Measurements from ENCODE around the gene XBP1. TPM values are rescaled to one million over a fixed set of nuclear protein-coding genes. Genes with fewer than 3 reads are reported as not detected.

The XBP1 gene
- total RNA-seq, 1 donor from 2014 or later = 77.4 TPM

GRCh38 chr22:28822930-28823551 is 22.7 kb upstream of the XBP1 start:
- TF ChIP-seq, protein P1, sequence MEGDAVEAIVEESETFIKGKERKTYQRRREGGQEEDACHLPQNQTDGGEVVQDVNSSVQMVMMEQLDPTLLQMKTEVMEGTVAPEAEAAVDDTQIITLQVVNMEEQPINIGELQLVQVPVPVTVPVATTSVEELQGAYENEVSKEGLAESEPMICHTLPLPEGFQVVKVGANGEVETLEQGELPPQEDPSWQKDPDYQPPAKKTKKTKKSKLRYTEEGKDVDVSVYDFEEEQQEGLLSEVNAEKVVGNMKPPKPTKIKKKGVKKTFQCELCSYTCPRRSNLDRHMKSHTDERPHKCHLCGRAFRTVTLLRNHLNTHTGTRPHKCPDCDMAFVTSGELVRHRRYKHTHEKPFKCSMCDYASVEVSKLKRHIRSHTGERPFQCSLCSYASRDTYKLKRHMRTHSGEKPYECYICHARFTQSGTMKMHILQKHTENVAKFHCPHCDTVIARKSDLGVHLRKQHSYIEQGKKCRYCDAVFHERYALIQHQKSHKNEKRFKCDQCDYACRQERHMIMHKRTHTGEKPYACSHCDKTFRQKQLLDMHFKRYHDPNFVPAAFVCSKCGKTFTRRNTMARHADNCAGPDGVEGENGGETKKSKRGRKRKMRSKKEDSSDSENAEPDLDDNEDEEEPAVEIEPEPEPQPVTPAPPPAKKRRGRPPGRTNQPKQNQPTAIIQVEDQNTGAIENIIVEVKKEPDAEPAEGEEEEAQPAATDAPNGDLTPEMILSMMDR (IDR thresholded peaks at IDR 0.05; ENCODE audit: partially characterized antibody, unreplicated experiment) = no peak
- Mint-ChIP-seq H3K36me3 (ENCODE audit: unreplicated experiment) (no peaks in the 10 kb centered on the region), H3K9me3 (ENCODE audit: unreplicated experiment) (peaks cover 2% of the 10 kb centered on the region), H3K4me3 (ENCODE audit: unreplicated experiment) (no peak overlapping the region), H3K27me3 (ENCODE audit: unreplicated experiment) (peaks cover 2% of the 10 kb centered on the region), H3K27ac (ENCODE audit: unreplicated experiment) (no peak overlapping the region), H3K4me1 (ENCODE audit: low read depth, unreplicated experiment) (peaks cover 3% of the 10 kb centered on the region)
- DNase-seq = no peak

DNA sequence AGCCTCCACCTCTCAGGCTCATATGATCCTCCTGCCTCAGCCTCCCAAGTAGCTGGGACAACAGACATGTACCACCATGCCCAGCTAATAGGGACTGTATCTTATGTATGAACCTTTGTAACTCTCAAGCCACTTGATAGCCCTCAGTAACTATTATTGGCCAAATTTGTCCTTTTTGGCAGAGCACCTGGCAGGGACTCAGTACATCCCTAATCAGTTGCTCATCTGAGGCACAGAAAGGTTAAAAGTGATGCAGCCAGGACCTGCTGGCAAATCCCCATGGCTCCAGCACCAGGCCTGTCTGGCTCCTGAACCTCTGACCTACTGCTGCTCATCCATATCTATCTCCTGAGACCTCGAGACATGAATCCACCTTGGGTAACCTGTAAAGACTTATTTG is 21.1 kb upstream of the XBP1 start:
- H3K36me3 Mint-ChIP-seq (ENCODE audit: unreplicated experiment) = no peaks in the 10 kb centered on the region
- no peak overlapping the region for H3K27ac Mint-ChIP-seq (ENCODE audit: unreplicated experiment)
- peaks cover 2% of the 10 kb centered on the region for H3K27me3 Mint-ChIP-seq (ENCODE audit: unreplicated experiment)
- TF ChIP-seq, protein P1 (IDR thresholded peaks at IDR 0.05; ENCODE audit: partially characterized antibody, unreplicated experiment) = no peak
- DNase-seq = no peak
- peaks cover 3% of the 10 kb centered on the region for H3K4me1 Mint-ChIP-seq (ENCODE audit: low read depth, unreplicated experiment)
- no peaks in the 10 kb centered on the region for H3K9me3 Mint-ChIP-seq (ENCODE audit: unreplicated experiment)
- H3K4me3 Mint-ChIP-seq (ENCODE audit: unreplicated experiment) = no peak overlapping the region

DNA sequence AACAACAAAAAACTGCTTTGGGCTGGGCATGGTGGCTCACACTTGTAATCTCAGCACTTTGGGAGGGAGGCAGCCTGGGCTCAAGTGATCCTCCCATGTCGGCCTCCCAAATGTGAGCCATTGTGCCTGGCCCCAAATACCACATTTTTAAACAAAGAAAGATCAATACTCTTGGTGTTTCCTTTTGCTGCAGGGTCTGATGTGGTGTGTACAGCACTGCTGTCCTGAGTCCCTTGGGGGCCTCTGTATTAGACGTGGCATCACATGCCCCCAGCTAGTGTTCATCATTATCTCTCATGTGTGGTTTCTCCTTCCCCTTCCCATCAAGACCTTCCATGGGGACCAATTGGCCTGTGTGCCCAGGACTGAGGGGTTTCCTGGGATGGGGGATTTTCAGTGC is 20.5 kb upstream of the XBP1 start:
- Mint-ChIP-seq H3K9me3 (ENCODE audit: unreplicated experiment) (no peaks in the 10 kb centered on the region), H3K4me1 (ENCODE audit: low read depth, unreplicated experiment) (peaks cover 3% of the 10 kb centered on the region), H3K4me3 (ENCODE audit: unreplicated experiment) (no peak overlapping the region), H3K27ac (ENCODE audit: unreplicated experiment) (no peak overlapping the region), H3K27me3 (ENCODE audit: unreplicated experiment) (peaks cover 2% of the 10 kb centered on the region), H3K36me3 (ENCODE audit: unreplicated experiment) (no peaks in the 10 kb centered on the region)
- TF ChIP-seq, protein P1 (IDR thresholded peaks at IDR 0.05; ENCODE audit: partially characterized antibody, unreplicated experiment) = no peak
- no peak for DNase-seq

DNA sequence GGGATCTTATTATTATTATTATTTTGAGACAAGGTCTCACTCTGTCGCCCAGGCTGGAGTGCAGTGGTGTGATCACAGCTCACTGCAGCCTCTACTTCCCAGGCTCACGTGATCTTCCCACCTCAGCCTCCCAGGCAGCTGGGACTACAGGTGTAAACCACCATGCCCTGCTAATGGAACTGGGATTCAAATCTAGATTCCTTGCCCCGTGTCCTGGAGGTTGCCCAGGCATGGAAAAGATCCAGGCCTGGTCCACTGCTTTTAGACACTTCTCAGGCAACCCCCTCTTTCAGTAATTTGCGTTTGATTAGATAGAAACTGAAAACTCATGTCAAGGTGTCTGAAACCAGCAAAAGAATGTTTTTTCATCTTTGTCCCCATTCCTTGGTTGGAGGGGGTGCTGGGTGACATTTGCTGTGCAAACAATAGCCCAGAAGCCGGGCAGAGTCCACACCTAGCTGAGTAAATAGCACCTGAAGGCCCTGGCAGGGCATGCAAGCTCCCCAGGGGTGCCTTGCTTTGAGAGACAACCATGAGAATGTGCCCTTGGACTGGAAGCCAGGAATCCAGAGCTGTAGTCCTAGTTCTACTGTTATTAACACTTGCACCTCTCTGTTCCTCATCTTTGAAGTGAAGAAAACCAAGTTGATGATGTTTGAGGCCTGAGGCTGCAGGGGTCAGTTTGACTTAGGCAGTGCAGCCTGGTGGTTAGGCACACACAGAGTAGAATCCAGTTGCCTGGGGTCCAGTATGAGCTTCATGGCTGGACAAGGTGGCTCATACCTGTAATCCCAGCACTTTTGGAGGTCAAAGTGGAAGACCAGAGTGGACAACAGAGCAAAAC is 19.1 kb upstream of the XBP1 start:
- TF ChIP-seq, protein P1 (IDR thresholded peaks at IDR 0.05; ENCODE audit: partially characterized antibody, unreplicated experiment) = no peak
- Mint-ChIP-seq H3K4me1 (ENCODE audit: low read depth, unreplicated experiment) (peaks cover 3% of the 10 kb centered on the region), H3K36me3 (ENCODE audit: unreplicated experiment) (no peaks in the 10 kb centered on the region), H3K27me3 (ENCODE audit: unreplicated experiment) (peaks cover 2% of the 10 kb centered on the region), H3K27ac (ENCODE audit: unreplicated experiment) (no peak overlapping the region), H3K4me3 (ENCODE audit: unreplicated experiment) (no peak overlapping the region), H3K9me3 (ENCODE audit: unreplicated experiment) (no peaks in the 10 kb centered on the region)
- DNase-seq = no peak
